Esophagus squamous epithelium (tissue), 5 donors: ENCODE measurements around the gene ARFIP1. TPM values are rescaled to one million over a fixed set of nuclear protein-coding genes. Genes with fewer than 3 reads are reported as not detected.
"Not testable (repeated sequence)": the region's sequence is repeated elsewhere in the genome, so short reads cannot be mapped to it uniquely, and the experiment has no call there.

ENCODE experiments used
- DNase-seq: peaks from one replicate; lab custom pipeline; 2025; lab: John Stamatoyannopoulos, UW
- H3K27ac ChIP-seq, 4 donors: fragments of 200-600 bp; sonication (generic); one replicate each; pipeline ENCODE4 v1.5.1; 2016 to 2019; ENCODE audit warnings: mild to moderate bottlenecking in 1 of 4
- H3K27me3 ChIP-seq, 4 donors: fragments of 200-600 bp; sonication (generic); 1 replicate in 3 of 4; 2 replicates in 1 of 4; pipeline versions ENCODE4 v1.5.1 to v1.6.0; 2017 to 2021; ENCODE audit warnings: antibody characterized with exemption in 1 of 4
- H3K36me3 ChIP-seq, 3 donors: fragments of 200-600 bp; sonication (generic); one replicate each; pipeline ENCODE4 v1.5.1; 2016 to 2019
- H3K4me1 ChIP-seq, 3 donors: fragments of 200-600 bp; sonication (generic); one replicate each; pipeline ENCODE4 v1.5.1; 2017 to 2019
- H3K4me3 ChIP-seq, 4 donors: fragments of 200-600 bp; sonication (generic); 1 replicate in 3 of 4; 2 replicates in 1 of 4; pipeline ENCODE4 v1.5.1; 2016 to 2019; ENCODE audit warnings: mild to moderate bottlenecking in 2 of 4, moderate library complexity in 1 of 4
- H3K9me3 ChIP-seq, 3 donors: fragments of 200-600 bp; sonication (generic); one replicate each; pipeline ENCODE4 v1.5.1; 2016 to 2019
- CTCF ChIP-seq, 6 experiments: fragments of 450-650 bp in 4 of 6; fragments of 200-600 bp in 2 of 6; sonication (generic) in 2 of 6; IDR thresholded peaks; one replicate each; pipeline ENCODE4 v1.5.1; 2016 to 2019; ENCODE audit warnings: antibody characterized with exemption in 6 of 6, mild to moderate bottlenecking in 4 of 6, moderate library complexity in 4 of 6
- POLR2A ChIP-seq, 4 donors: fragments of 450-650 bp; IDR thresholded peaks; one replicate each; pipeline ENCODE4 v1.6.1; 2017; ENCODE audit warnings: antibody characterized with exemption in 4 of 4, mild to moderate bottlenecking in 4 of 4, moderate library complexity in 3 of 4
- WGBS, 2 donors: methylation state at CpG; one replicate each; pipeline ENCODE4 v1.1.5; 2018; 5-methylcytosine and 5-hydroxymethylcytosine counted together
- intact Hi-C: fragments of 100-400 bp; cut with DNase I; formaldehyde crosslinking; loops from one replicate; pipeline ENCODE4 v1.15.0; 2022
- total RNA-seq, 4 donors: library from RNA; depleted of rRNA; stranded (reverse); fragments of >200 nt; gene quantifications; one replicate each; pipeline ENCODE4 v1.1.0, GENCODE V29; 2016
- donor health status: DM: yes; HTN: yes; CAD: no.

Gene ARFIP1
- total RNA-seq, 4 donors from 2014 or later = 21.7 to 34.3 (median 28.0) TPM

GRCh38 chr4:152856960-152857359, 77.2 kb downstream of the ARFIP1 start:
- Histone ChIP-seq H3K9me3 (peaks cover 0 to 14% (median 13%) of the 10 kb centered on the region in 3 donors), H3K36me3 (no peaks in the 10 kb centered on the region), H3K4me1 (no peaks in the 10 kb centered on the region), H3K4me3 (no peak overlapping the region), H3K27me3 (no peaks in the 10 kb centered on the region), H3K27ac (no peak overlapping the region)
- DNase-seq = no peak
- WGBS, 2 donors = 75 to 78% methylated on average over 4 of the region's 4 CpGs
- no peak for TF ChIP-seq CTCF (IDR thresholded peaks at IDR 0.05)
- TF ChIP-seq POLR2A (IDR thresholded peaks at IDR 0.05) = no peak
- intact Hi-C loops = no loop called here

GRCh38 chr4:152858934-152859333, 79.2 kb downstream of the ARFIP1 start:
- no peak for DNase-seq
- Histone ChIP-seq H3K4me3 (no peak overlapping the region), H3K27me3 (no peaks in the 10 kb centered on the region), H3K4me1 (peaks cover 0 to under 1% (median 0%) of the 10 kb centered on the region in 3 donors), H3K9me3 (peaks cover 0 to 5% (median 2%) of the 10 kb centered on the region in 3 donors), H3K27ac (no peak overlapping the region), H3K36me3 (no peaks in the 10 kb centered on the region)
- intact Hi-C loops = no loop called here
- 93 to 95% methylated on average over 6 of the region's 6 CpGs for WGBS, 2 donors
- no peak for TF ChIP-seq POLR2A (IDR thresholded peaks at IDR 0.05)
- TF ChIP-seq CTCF (IDR thresholded peaks at IDR 0.05) = no peak

- DNase-seq = no peak
- intact Hi-C loops = no loop called here
Observed at GRCh38 chr4:152860046-152860445, 80.3 kb downstream of the ARFIP1 start.

GRCh38 chr4:152862608-152863007, 82.9 kb downstream of the ARFIP1 start:
- no peaks in the 10 kb centered on the region for H3K9me3 ChIP-seq
- H3K4me1 ChIP-seq = peaks cover 0 to 13% (median 0%) of the 10 kb centered on the region in 3 donors
- no peak for DNase-seq
- no peak for TF ChIP-seq CTCF (IDR thresholded peaks at IDR 0.05)
- TF ChIP-seq POLR2A (IDR thresholded peaks at IDR 0.05) = no peak
- intact Hi-C loops = no loop called here
- H3K27ac ChIP-seq = no peak overlapping the region
- peaks cover 0 to 26% (median 0%) of the 10 kb centered on the region in 3 donors for H3K36me3 ChIP-seq
- H3K27me3 ChIP-seq = no peaks in the 10 kb centered on the region
- H3K4me3 ChIP-seq = no peak overlapping the region
- WGBS, 2 donors = 83 to 94% methylated on average over 1 of the region's 1 CpG

More at GRCh38 chr4:152860046-152860445, 80.3 kb downstream of the ARFIP1 start:
- Histone ChIP-seq H3K27me3 (no peaks in the 10 kb centered on the region), H3K27ac (no peak overlapping the region), H3K4me3 (no peak overlapping the region), H3K9me3 (no peaks in the 10 kb centered on the region), H3K4me1 (peaks cover 0 to 11% (median 0%) of the 10 kb centered on the region in 3 donors), H3K36me3 (peaks cover 0 to 6% (median 0%) of the 10 kb centered on the region in 3 donors)
- TF ChIP-seq CTCF (IDR thresholded peaks at IDR 0.05) (no peak), POLR2A (IDR thresholded peaks at IDR 0.05) (no peak)

- DNase-seq = no peak
- H3K27ac ChIP-seq = peak overlapping the region in 3 of 4 donors; percentile 6 to 49 (median 24)
- 38 to 47% methylated on average over 2 of the region's 2 CpGs for WGBS, 2 donors
Observed at GRCh38 chr4:152864361-152864760, 84.6 kb downstream of the ARFIP1 start.

GRCh38 chr4:152866432-152866993, 86.8 kb downstream of the ARFIP1 start:
- H3K9me3 ChIP-seq, H3K27me3 ChIP-seq, H3K27ac ChIP-seq, H3K4me3 ChIP-seq, DNase-seq, intact Hi-C loops: not testable (repeated sequence)
- peaks cover 0 to 31% (median 0%) of the 10 kb centered on the region in 3 donors for H3K36me3 ChIP-seq
- peaks cover 0 to 13% (median 0%) of the 10 kb centered on the region in 3 donors for H3K4me1 ChIP-seq
- WGBS, 2 donors = no CpG with 5 or more reads among the region's 44 CpGs

More at GRCh38 chr4:152864361-152864760, 84.6 kb downstream of the ARFIP1 start:
- TF ChIP-seq POLR2A (IDR thresholded peaks at IDR 0.05) (no peak), CTCF (IDR thresholded peaks at IDR 0.05) (no peak)
- Histone ChIP-seq H3K4me1 (peaks cover 0 to 13% (median 0%) of the 10 kb centered on the region in 3 donors), H3K9me3 (no peaks in the 10 kb centered on the region), H3K27me3 (no peaks in the 10 kb centered on the region), H3K36me3 (peaks cover 0 to 28% (median 0%) of the 10 kb centered on the region in 3 donors), H3K4me3 (no peak overlapping the region)
- intact Hi-C loops = no loop called here
